Peyer's patch (tissue), 4 donors: Measurements from ENCODE around the gene PRDX2.

Experiments
- CTCF ChIP-seq, 6 experiments: fragments of 450-650 bp in 4 of 6; fragments of 200-600 bp in 2 of 6; sonication (generic) in 1 of 6; IDR thresholded peaks; one replicate each; pipeline ENCODE4 v1.5.1; 2017 to 2019; ENCODE audit warnings: antibody characterized with exemption in 6 of 6, mild to moderate bottlenecking in 3 of 6, moderate library complexity in 1 of 6
- POLR2A ChIP-seq, 2 donors: fragments of 450-650 bp; IDR thresholded peaks; one replicate each; pipeline ENCODE4 v1.5.1; 2017; ENCODE audit warnings: antibody characterized with exemption in 2 of 2, mild to moderate bottlenecking in 2 of 2, moderate library complexity in 2 of 2

GRCh38 chr19:12769689-12770088 lies 31.9 kb downstream of the PRDX2 start:
- TF ChIP-seq POLR2A (IDR thresholded peaks at IDR 0.05) (no peak), CTCF (IDR thresholded peaks at IDR 0.05) (peak in 2 of 6 experiments; percentile 2 to 15)
